Suprapubic skin (tissue), 4 donors: ENCODE measurements around the gene UCK2. TPM values are rescaled to one million over a fixed set of nuclear protein-coding genes. Genes with fewer than 3 reads are reported as not detected.
A peak's percentile ranks its signal among the peaks of the same experiment; 100 is the strongest.

Source experiments
- DNase-seq, 2 donors: peaks; one replicate each; pipeline ENCODE4 v3.0.0-alpha.2; 2019; ENCODE audit warnings: low spot score in 2 of 2
- H3K27ac ChIP-seq: fragments of 200-600 bp; sonication (generic); one replicate; pipeline ENCODE4 v1.5.1; 2019
- H3K27me3 ChIP-seq: fragments of 200-600 bp; sonication (generic); one replicate; pipeline ENCODE4 v1.5.1; 2019
- H3K36me3 ChIP-seq: fragments of 200-600 bp; sonication (generic); one replicate; pipeline ENCODE4 v1.5.1; 2019
- H3K4me1 ChIP-seq: fragments of 200-600 bp; sonication (generic); one replicate; pipeline ENCODE4 v1.5.1; 2019
- H3K4me3 ChIP-seq: fragments of 200-600 bp; sonication (generic); one replicate; pipeline ENCODE4 v1.5.1; 2019; ENCODE audit warnings: mild to moderate bottlenecking
- H3K9me3 ChIP-seq: fragments of 200-600 bp; sonication (generic); one replicate; pipeline ENCODE4 v1.5.1; 2019
- EP300 ChIP-seq: sonication (generic); formaldehyde crosslinking; IDR thresholded peaks from one replicate; pipeline ENCODE4 v1.6.1; 2017; ENCODE audit warnings: antibody characterized with exemption
- POLR2A ChIP-seq, 2 donors: fragments of 450-650 bp; IDR thresholded peaks; one replicate each; pipeline ENCODE4 v1.6.1; 2017; ENCODE audit warnings: antibody characterized with exemption in 2 of 2, mild to moderate bottlenecking in 2 of 2, moderate library complexity in 2 of 2
- POLR2AphosphoS5 ChIP-seq, 3 donors: sonication (generic); formaldehyde crosslinking; IDR thresholded peaks; one replicate each; pipeline ENCODE4 v1.6.1; 2017; ENCODE audit warnings: antibody characterized with exemption in 3 of 3
- WGBS: methylation state at CpG from one replicate; pipeline ENCODE4 v1.1.5; 2018; 5-methylcytosine and 5-hydroxymethylcytosine counted together
- total RNA-seq, 4 donors: library from RNA; depleted of rRNA; stranded (reverse); fragments of >200 nt; gene quantifications; one replicate each; pipeline ENCODE4 v1.1.0, GENCODE V29; 2016
- TF ChIP-seq, protein P1 (sequence below), 2 donors: fragments of 200-600 bp in 1 of 2; fragments of 450-650 bp in 1 of 2; sonication (generic) in 1 of 2; IDR thresholded peaks; one replicate each; pipeline ENCODE4 v1.5.1; 2016 to 2019; ENCODE audit warnings: antibody characterized with exemption in 2 of 2, mild to moderate bottlenecking in 1 of 2, moderate library complexity in 1 of 2

UCK2 gene
- total RNA-seq, 4 donors from 2014 or later = 44.8 to 51.5 (median 45.4) TPM

DNA sequence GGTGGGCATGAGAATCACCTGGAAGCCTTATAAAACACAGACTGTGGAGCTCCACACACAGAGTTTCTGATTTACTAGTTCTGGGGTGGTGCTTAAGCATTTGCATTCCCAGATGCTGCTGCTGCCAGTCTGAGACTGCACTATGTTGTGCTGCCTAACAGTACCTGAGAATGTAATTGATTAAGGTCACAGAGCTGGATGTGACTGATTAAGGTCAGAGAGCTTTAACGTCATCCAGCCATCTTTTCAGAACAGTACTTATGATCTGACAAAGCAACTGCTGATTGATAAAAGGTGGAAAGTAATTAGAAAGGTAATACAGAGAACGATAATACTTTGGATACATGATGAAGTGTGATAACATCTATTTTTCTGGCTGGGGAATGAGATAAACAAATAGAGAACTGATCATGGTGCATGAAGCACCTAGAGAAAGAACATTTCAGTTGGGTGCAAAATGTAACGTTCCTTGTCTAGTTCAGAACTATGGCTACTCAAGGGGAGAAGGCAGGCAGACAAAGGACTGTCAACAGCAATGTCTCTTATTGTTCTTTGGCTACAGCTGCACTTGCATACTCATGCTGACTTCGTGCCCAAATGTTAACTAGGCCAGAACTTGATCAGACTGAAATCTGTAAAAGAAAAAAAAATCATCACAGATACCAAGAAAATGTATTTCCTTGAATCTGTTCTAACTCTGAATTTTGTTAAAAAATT lies 3.7 kb upstream of the UCK2 start:
- no peaks in the 10 kb centered on the region for H3K36me3 ChIP-seq
- peaks cover 8% of the 10 kb centered on the region for H3K4me1 ChIP-seq
- H3K27ac ChIP-seq = no peak overlapping the region
- no peaks in the 10 kb centered on the region for H3K9me3 ChIP-seq
- TF ChIP-seq POLR2A (IDR thresholded peaks at IDR 0.05) (no peak), POLR2AphosphoS5 (IDR thresholded peaks at IDR 0.05) (no peak)
- TF ChIP-seq, protein P1, sequence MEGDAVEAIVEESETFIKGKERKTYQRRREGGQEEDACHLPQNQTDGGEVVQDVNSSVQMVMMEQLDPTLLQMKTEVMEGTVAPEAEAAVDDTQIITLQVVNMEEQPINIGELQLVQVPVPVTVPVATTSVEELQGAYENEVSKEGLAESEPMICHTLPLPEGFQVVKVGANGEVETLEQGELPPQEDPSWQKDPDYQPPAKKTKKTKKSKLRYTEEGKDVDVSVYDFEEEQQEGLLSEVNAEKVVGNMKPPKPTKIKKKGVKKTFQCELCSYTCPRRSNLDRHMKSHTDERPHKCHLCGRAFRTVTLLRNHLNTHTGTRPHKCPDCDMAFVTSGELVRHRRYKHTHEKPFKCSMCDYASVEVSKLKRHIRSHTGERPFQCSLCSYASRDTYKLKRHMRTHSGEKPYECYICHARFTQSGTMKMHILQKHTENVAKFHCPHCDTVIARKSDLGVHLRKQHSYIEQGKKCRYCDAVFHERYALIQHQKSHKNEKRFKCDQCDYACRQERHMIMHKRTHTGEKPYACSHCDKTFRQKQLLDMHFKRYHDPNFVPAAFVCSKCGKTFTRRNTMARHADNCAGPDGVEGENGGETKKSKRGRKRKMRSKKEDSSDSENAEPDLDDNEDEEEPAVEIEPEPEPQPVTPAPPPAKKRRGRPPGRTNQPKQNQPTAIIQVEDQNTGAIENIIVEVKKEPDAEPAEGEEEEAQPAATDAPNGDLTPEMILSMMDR (IDR thresholded peaks at IDR 0.05) = no peak
- H3K4me3 ChIP-seq = no peak overlapping the region
- no peaks in the 10 kb centered on the region for H3K27me3 ChIP-seq
- DNase-seq = no peak
- WGBS = 62% methylated on average over 4 of the region's 4 CpGs

GRCh38 chr1:165824269-165824643 lies 3.2 kb upstream of the UCK2 start:
- Histone ChIP-seq H3K27me3 (no peaks in the 10 kb centered on the region), H3K4me1 (peaks cover 12% of the 10 kb centered on the region), H3K4me3 (no peak overlapping the region), H3K9me3 (no peaks in the 10 kb centered on the region), H3K27ac (no peak overlapping the region), H3K36me3 (no peaks in the 10 kb centered on the region)
- TF ChIP-seq, protein P1 (IDR thresholded peaks at IDR 0.05) = no peak
- TF ChIP-seq POLR2AphosphoS5 (IDR thresholded peaks at IDR 0.05) (no peak), EP300 (no peak)
- WGBS = 72% methylated on average over 1 of the region's 1 CpG
- no peak for DNase-seq

DNA sequence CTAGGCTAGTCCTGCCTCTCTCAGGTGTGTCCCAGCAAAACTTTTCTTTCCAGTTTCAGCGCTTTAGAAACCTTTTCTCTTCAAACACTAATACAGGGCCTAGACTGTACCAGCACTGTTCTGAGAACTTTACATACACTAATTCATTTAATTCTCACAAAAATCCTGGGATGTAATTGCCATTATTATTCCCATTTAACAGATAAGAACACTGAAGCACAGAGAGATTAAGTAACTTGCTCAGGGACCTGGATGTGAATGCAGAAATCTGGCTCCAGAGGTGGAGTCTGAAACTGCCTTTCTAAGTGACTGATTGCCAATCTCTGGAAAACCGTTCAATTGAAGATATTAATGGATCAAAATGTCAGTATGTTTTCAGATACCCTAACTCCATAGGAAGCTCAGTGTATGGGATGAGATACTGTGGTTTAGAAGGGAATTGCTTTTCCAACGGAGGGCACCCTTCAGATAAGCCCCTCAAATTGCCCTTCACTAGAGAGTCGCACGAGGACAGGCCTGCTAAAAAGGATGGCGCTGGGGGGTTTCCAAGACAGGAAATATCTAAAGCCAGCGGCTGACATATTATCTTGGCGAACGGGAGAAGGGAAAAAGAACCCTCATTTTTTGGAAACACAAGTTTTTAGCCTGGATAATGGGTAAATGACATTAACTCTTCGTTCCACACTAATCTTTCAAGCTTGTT lies 698 bp upstream of the UCK2 start:
- H3K9me3 ChIP-seq = no peaks in the 10 kb centered on the region
- 20% methylated on average over 10 of the region's 10 CpGs for WGBS
- no peak for DNase-seq
- no peaks in the 10 kb centered on the region for H3K36me3 ChIP-seq
- peak overlapping the region; percentile 94 for H3K4me3 ChIP-seq
- H3K27ac ChIP-seq = peak overlapping the region; percentile 93
- peaks cover 17% of the 10 kb centered on the region for H3K4me1 ChIP-seq
- H3K27me3 ChIP-seq = no peaks in the 10 kb centered on the region
- TF ChIP-seq, protein P1 (IDR thresholded peaks at IDR 0.05) = no peak
- TF ChIP-seq POLR2AphosphoS5 (IDR thresholded peaks at IDR 0.05) = no peak
- TF ChIP-seq EP300 = no peak
- TF ChIP-seq POLR2A (IDR thresholded peaks at IDR 0.05) = no peak

- H3K27ac ChIP-seq = peak overlapping the region; percentile 93
- no peaks in the 10 kb centered on the region for H3K27me3 ChIP-seq
- H3K36me3 ChIP-seq = no peaks in the 10 kb centered on the region
- WGBS = 0% methylated on average over 26 of the region's 49 CpGs
- peak in 1 of 2 donors; percentile 65 for DNase-seq
- TF ChIP-seq, protein P1 (IDR thresholded peaks at IDR 0.05) = peak in 1 of 2 donors; percentile 6
- no peak for TF ChIP-seq POLR2AphosphoS5 (IDR thresholded peaks at IDR 0.05)
- no peak for TF ChIP-seq POLR2A (IDR thresholded peaks at IDR 0.05)
- TF ChIP-seq EP300 = no peak
- peaks cover 17% of the 10 kb centered on the region for H3K4me1 ChIP-seq
- H3K9me3 ChIP-seq = no peaks in the 10 kb centered on the region
- peak overlapping the region; percentile 94 for H3K4me3 ChIP-seq
Observed at GRCh38 chr1:165828103-165828668, 772 bp downstream of the UCK2 start.
